ENCODE measurements around the gene CCDC188. TPM values are rescaled to one million over a fixed set of nuclear protein-coding genes. Genes with fewer than 3 reads are reported as not detected.

Gene CCDC188
- total RNA-seq, 2 experiments from 2014 or later = not detected

GRCh38 chr22:20128619-20128901 lies 22.3 kb downstream of the CCDC188 start:
- H3K36me3 Mint-ChIP-seq (ENCODE audit: low read depth) = peaks cover 32% of the 10 kb centered on the region
- no peak for ATAC-seq (ENCODE audit: poor library complexity)
- no peaks in the 10 kb centered on the region for H3K9me3 Mint-ChIP-seq
- peaks cover 43% of the 10 kb centered on the region for H3K4me1 ChIP-seq (ENCODE audit: insufficient read depth, low read length)
- H3K4me3 Mint-ChIP-seq = peak overlapping the region; percentile 85
- peak overlapping the region; percentile 79 for H3K27ac Mint-ChIP-seq
- intact Hi-C loops (cut with DNase I, micrococcal nuclease) = loop anchor here in 1 of 2 experiments (2.0 kb wide), 1 partner anchor 48 kb away; the partner anchor contains the start of gene DGCR8
- DNase-seq = no peak
- TF ChIP-seq CTCF (IDR thresholded peaks at IDR 0.05) = no peak
- ChIA-PET CTCF (interaction anchor here (1.5 to 2.8 kb wide), 3 partner anchors 11 to 158 kb away, joined by 3 to 22 read pairs (median 8); partner anchors contain the start of genes RANBP1 and TRMT2A), POLR2A (interaction anchor here (1.5 to 1.7 kb wide), 2 partner anchors 11 to 158 kb away, joined by 6 to 11 read pairs; partner anchors contain the start of gene TRMT2A)
- no peaks in the 10 kb centered on the region for H3K27me3 ChIP-seq (ENCODE audit: control insufficient read depth in 1 of 2, insufficient read depth in 2 of 2, low read length in 2 of 2)
- no peaks in the 10 kb centered on the region for H3K9me3 ChIP-seq (ENCODE audit: control insufficient read depth in 1 of 2, insufficient read depth in 1 of 2, low read length in 2 of 2)
- no peaks in the 10 kb centered on the region for H3K27me3 Mint-ChIP-seq
- peaks cover 30% of the 10 kb centered on the region for H3K36me3 ChIP-seq (ENCODE audit: insufficient read depth, low read length)
- peaks cover 18% of the 10 kb centered on the region for H3K4me1 Mint-ChIP-seq (ENCODE audit: low read depth)
- H3K27ac ChIP-seq (ENCODE audit: low read depth in 1 of 2, low read length in 2 of 2) = peak overlapping the region in 1 of 2 donors; percentile 44
- no peak overlapping the region for H3K4me3 ChIP-seq (ENCODE audit: low read length)

GRCh38 chr22:20127869-20128618 lies 22.8 kb downstream of the CCDC188 start:
- CTCF ChIA-PET = interaction anchor here (1.5 to 2.8 kb wide), 3 partner anchors 10 to 157 kb away, joined by 3 to 22 read pairs (median 8); partner anchors contain the start of genes RANBP1 and TRMT2A

GRCh38 chr22:20127318-20127868 lies 23.5 kb downstream of the CCDC188 start:
- Mint-ChIP-seq H3K9me3 (no peaks in the 10 kb centered on the region), H3K27ac (peak overlapping the region; percentile 79), H3K4me3 (no peak overlapping the region), H3K36me3 (ENCODE audit: low read depth) (peaks cover 33% of the 10 kb centered on the region), H3K27me3 (no peaks in the 10 kb centered on the region), H3K4me1 (ENCODE audit: low read depth) (peaks cover 8% of the 10 kb centered on the region)
- TF ChIP-seq CTCF (IDR thresholded peaks at IDR 0.05) = no peak
- H3K27me3 ChIP-seq (ENCODE audit: control insufficient read depth in 1 of 2, insufficient read depth in 2 of 2, low read length in 2 of 2) = no peaks in the 10 kb centered on the region
- peak overlapping the region in 1 of 2 donors; percentile 10 for H3K27ac ChIP-seq (ENCODE audit: low read depth in 1 of 2, low read length in 2 of 2)
- no peak for DNase-seq
- no peak for ATAC-seq (ENCODE audit: poor library complexity)
- no peaks in the 10 kb centered on the region for H3K9me3 ChIP-seq (ENCODE audit: control insufficient read depth in 1 of 2, insufficient read depth in 1 of 2, low read length in 2 of 2)
- CTCF ChIA-PET = no interaction called here
- intact Hi-C loops (cut with DNase I, micrococcal nuclease) = no loop called here
- H3K4me3 ChIP-seq (ENCODE audit: low read length) = no peak overlapping the region
- peaks cover 39% of the 10 kb centered on the region for H3K4me1 ChIP-seq (ENCODE audit: insufficient read depth, low read length)
- POLR2A ChIA-PET = no interaction called here
- H3K36me3 ChIP-seq (ENCODE audit: insufficient read depth, low read length) = peaks cover 31% of the 10 kb centered on the region

More at GRCh38 chr22:20127869-20128618, 22.8 kb downstream of the CCDC188 start:
- Histone ChIP-seq H3K27me3 (ENCODE audit: control insufficient read depth in 1 of 2, insufficient read depth in 2 of 2, low read length in 2 of 2) (no peaks in the 10 kb centered on the region), H3K9me3 (ENCODE audit: control insufficient read depth in 1 of 2, insufficient read depth in 1 of 2, low read length in 2 of 2) (no peaks in the 10 kb centered on the region), H3K27ac (ENCODE audit: low read depth in 1 of 2, low read length in 2 of 2) (no peak overlapping the region), H3K4me3 (ENCODE audit: low read length) (no peak overlapping the region), H3K36me3 (ENCODE audit: insufficient read depth, low read length) (peaks cover 30% of the 10 kb centered on the region), H3K4me1 (ENCODE audit: insufficient read depth, low read length) (peaks cover 41% of the 10 kb centered on the region)
- no peak for ATAC-seq (ENCODE audit: poor library complexity)
- Mint-ChIP-seq H3K9me3 (no peaks in the 10 kb centered on the region), H3K36me3 (ENCODE audit: low read depth) (peaks cover 33% of the 10 kb centered on the region), H3K4me1 (ENCODE audit: low read depth) (peaks cover 13% of the 10 kb centered on the region), H3K27me3 (no peaks in the 10 kb centered on the region), H3K27ac (peak overlapping the region; percentile 79), H3K4me3 (no peak overlapping the region)
- intact Hi-C loops (cut with DNase I, micrococcal nuclease) = loop anchor here in 1 of 2 experiments (2.0 kb wide), 1 partner anchor 47 kb away; the partner anchor contains the start of gene DGCR8
- no peak for DNase-seq
- POLR2A ChIA-PET = interaction anchor here (1.5 to 1.7 kb wide), 2 partner anchors 10 to 157 kb away, joined by 6 to 11 read pairs; partner anchors contain the start of gene TRMT2A
- no peak for TF ChIP-seq CTCF (IDR thresholded peaks at IDR 0.05)

Data from CD4-positive, alpha-beta T cell (primary cell).